HepG2 (cell line): ENCODE data around the gene ATP6V0A1. TPM values are rescaled to one million over a fixed set of nuclear protein-coding genes. Genes with fewer than 3 reads are reported as not detected.

Experiments used
- ATRX ChIP-seq: sonication (generic); formaldehyde crosslinking; IDR thresholded peaks from 2 replicates; pipeline ENCODE4 v1.4.0; 2020; ENCODE audit warnings: missing genetic modification reagents, borderline replicate concordance
- CSRNP2 ChIP-seq: sonication (generic); formaldehyde crosslinking; conservative IDR thresholded peaks from 2 replicates; pipeline ENCODE4 v1.8.0; 2022; ENCODE audit warnings: low read depth, missing genetic modification reagents
- EZH2 ChIP-seq: conservative IDR thresholded peaks from 2 replicates; pipeline ENCODE4 v1.6.1; 2012; ENCODE audit warnings: mild to moderate bottlenecking, low read depth, low read length, moderate library complexity
- GLMP ChIP-seq: sonication (generic); formaldehyde crosslinking; IDR thresholded peaks from 2 replicates; pipeline ENCODE4 v1.9.0; 2021; ENCODE audit warnings: missing genetic modification reagents, mild to moderate bottlenecking, borderline replicate concordance
- HNRNPUL1 ChIP-seq: fragments of 200-400 bp; formaldehyde crosslinking; IDR thresholded peaks from 2 replicates; pipeline ENCODE4 v1.6.1; 2017; ENCODE audit warnings: low read depth, mild to moderate bottlenecking, low read length, moderate library complexity
- JUNB ChIP-seq: sonication (generic); formaldehyde crosslinking; IDR thresholded peaks from 2 replicates; pipeline ENCODE4 v1.8.0; 2022; ENCODE audit warnings: missing genetic modification reagents, mild to moderate bottlenecking, borderline replicate concordance
- KLF13 ChIP-seq: sonication (generic); formaldehyde crosslinking; IDR thresholded peaks from 2 replicates; pipeline ENCODE4 v1.4.0; 2020; ENCODE audit warnings: mild to moderate bottlenecking, missing genetic modification reagents
- KLF16 ChIP-seq, 2 experiments: sonication (generic) in 1 of 2; formaldehyde crosslinking in 1 of 2; IDR thresholded peaks; 2 replicates each; pipeline versions ENCODE4 v1.6.1 to v1.8.0; 2016 to 2023; ENCODE audit warnings: missing genetic modification reagents in 2 of 2, missing compliant biosample characterization in 1 of 2
- MAFG ChIP-seq: sonication (generic); formaldehyde crosslinking; IDR thresholded peaks from 2 replicates; pipeline ENCODE4 v1.5.1; 2020; ENCODE audit warnings: mild to moderate bottlenecking, missing genetic modification reagents
- MBD4 ChIP-seq: IDR thresholded peaks from 2 replicates; pipeline ENCODE4 v1.6.1; 2012; ENCODE audit warnings: low read length, inconsistent platforms, borderline replicate concordance
- MIXL1 ChIP-seq: IDR thresholded peaks from 2 replicates; pipeline ENCODE4 v1.6.1; 2016
- PAF1 ChIP-seq: IDR thresholded peaks from 2 replicates; pipeline ENCODE4 v1.6.1; 2016; ENCODE audit warnings: missing genetic modification reagents, missing compliant biosample characterization
- SAFB2 ChIP-seq: sonication (generic); formaldehyde crosslinking; IDR thresholded peaks from 2 replicates; pipeline ENCODE4 v1.5.1; 2020; ENCODE audit warnings: missing genetic modification reagents, low read depth, mild to moderate bottlenecking, borderline replicate concordance
- TEAD2 ChIP-seq: sonication (generic); formaldehyde crosslinking; IDR thresholded peaks from 2 replicates; pipeline ENCODE4 v1.9.0; 2021; ENCODE audit warnings: missing genetic modification reagents
- TFAP4 ChIP-seq: sonication (generic); IDR thresholded peaks from 2 replicates; pipeline ENCODE4 v1.6.1; 2016; ENCODE audit warnings: low read depth, borderline replicate concordance
- ZNF143 ChIP-seq: sonication (generic); formaldehyde crosslinking; IDR thresholded peaks from 2 replicates; pipeline ENCODE4 v1.4.0; 2020; ENCODE audit warnings: missing genetic modification reagents
- ZNF292 ChIP-seq: sonication (generic); formaldehyde crosslinking; IDR thresholded peaks from 2 replicates; pipeline ENCODE4 v1.8.1; 2022; ENCODE audit warnings: mild to moderate bottlenecking, low read depth, missing genetic modification reagents, borderline replicate concordance
- ZNF362 ChIP-seq: sonication (generic); formaldehyde crosslinking; IDR thresholded peaks from 2 replicates; pipeline ENCODE4 v1.4.0; 2020; ENCODE audit warnings: missing genetic modification reagents, mild to moderate bottlenecking, borderline replicate concordance
- ZNF562 ChIP-seq: sonication (generic); formaldehyde crosslinking; IDR thresholded peaks from 2 replicates; pipeline ENCODE4 v1.8.0; 2022; ENCODE audit warnings: missing genetic modification reagents, borderline replicate concordance
- ZNF660 ChIP-seq: sonication (generic); formaldehyde crosslinking; IDR thresholded peaks from 2 replicates; pipeline ENCODE4 v1.5.1; 2020; ENCODE audit warnings: mild to moderate bottlenecking, low read depth, missing genetic modification reagents, borderline replicate concordance
- ZNF740 ChIP-seq: sonication (generic); formaldehyde crosslinking; IDR thresholded peaks from 2 replicates; pipeline ENCODE4 v1.4.0; 2020; ENCODE audit warnings: missing genetic modification reagents
- polyA plus RNA-seq, 8 experiments: library from polyadenylated mRNA; depleted of rRNA in 3 of 8; stranded (reverse) in 7 of 8; unstranded in 1 of 8; fragments of >200 nt; fragmentation: Illumina TruSeq in 4 of 8; extraction: Trizol in 4 of 8; gene quantifications; 2 replicates each; pipeline versions ENCODE4 v1.2.1 to v1.2.3, GENCODE V29; 2011 to 2016; ENCODE audit warnings: low read depth in 4 of 8, missing spikeins in 1 of 8, mixed read lengths in 1 of 8; ENCODE audit not compliant: insufficient read depth in 1 of 8
- total RNA-seq, 5 experiments: library from RNA; depleted of rRNA; stranded (reverse); fragments of >200 nt; fragmentation: Illumina TruSeq; extraction: Trizol; gene quantifications; 2 replicates each; pipeline ENCODE4 v1.2.3, GENCODE V29; 2016; ENCODE audit warnings: low read depth in 1 of 5

ATP6V0A1 gene
- total and polyA plus RNA-seq, 2 of the 13 experiments (the other 11 are each of a cell fraction or from before 2014, with no cell fraction given) = 27.9 to 54.1 TPM

GRCh38 chr17:42566883-42567573 is 108.3 kb downstream of the ATP6V0A1 start, which contains the start of gene MLX (continued):
- TF ChIP-seq ZNF292 (CRISPR knock-in tag) (peak; percentile 79; the same call in 1 of the 2 replicates), TEAD2 (no peak), KLF16 (CRISPR knock-in tag; IDR thresholded peaks at IDR 0.05) (peak in 1 of 2 experiments; percentile 82; a peak in 2 of 4 replicates), MAFG (CRISPR knock-in tag) (no peak), ZNF740 (CRISPR knock-in tag) (no peak; the same call in 1 of the 2 replicates), JUNB (CRISPR knock-in tag) (no peak), ZNF143 (CRISPR knock-in tag) (peak; percentile 65), ZNF660 (CRISPR knock-in tag) (no peak), KLF13 (CRISPR knock-in tag) (no peak), ZNF362 (CRISPR knock-in tag) (no peak), MIXL1 (CRISPR knock-in tag) (no peak; the same call in 1 of the 2 replicates), SAFB2 (CRISPR knock-in tag) (no peak; the same call in 1 of the 2 replicates), ATRX (no peak), TFAP4 (peak; percentile 80; the same call in 1 of the 2 replicates), PAF1 (CRISPR knock-in tag) (0 out of 2 replicates have a peak, but pooled peaks have one; percentile 48), EZH2 (no peak), GLMP (CRISPR knock-in tag) (no peak), MBD4 (no peak), HNRNPUL1 (no peak; the same call in 1 of the 2 replicates), CSRNP2 (CRISPR knock-in tag) (no peak), ZNF562 (CRISPR knock-in tag) (no peak)
